ENCODE results near the gene IL32. TPM values are rescaled to one million over a fixed set of nuclear protein-coding genes. Genes with fewer than 3 reads are reported as not detected.

IL32 gene
- total and polyA plus RNA-seq, 9 of the 15 experiments (the other 6 are each of a cell fraction or from before 2014, with no cell fraction given) = 0.21 to 2.2 (median 0.37) TPM; not detected in 3

DNA sequence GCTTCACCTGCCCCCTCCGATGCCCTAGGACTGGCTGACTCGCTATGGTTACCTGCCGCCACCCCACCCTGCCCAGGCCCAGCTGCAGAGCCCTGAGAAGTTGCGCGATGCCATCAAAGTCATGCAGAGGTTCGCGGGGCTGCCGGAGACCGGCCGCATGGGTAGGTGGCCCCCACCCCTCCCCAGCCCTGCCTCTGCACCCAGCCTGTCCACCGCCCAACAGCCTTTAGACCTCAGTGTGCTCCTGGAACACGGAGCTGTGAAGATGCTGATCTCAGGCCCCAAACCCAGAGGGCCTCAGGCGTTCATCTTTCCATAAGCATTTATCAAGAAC, 18.1 kb upstream of the IL32 start:
- 43% methylated on average over 13 of the region's 13 CpGs for WGBS (ENCODE audit: insufficient coverage, low coverage, missing lambda C conversion rate)
- Histone ChIP-seq H2AFZ (ENCODE audit: low read depth, low read length) (no peak overlapping the region), H3K9ac (ENCODE audit: insufficient read depth in 1 of 2, low read depth in 2 of 2, low read length in 2 of 2) (no peak overlapping the region; a peak in 1 of 4 replicates), H3K4me3 (no peak overlapping the region), H3K9me1 (ENCODE audit: control insufficient read depth, insufficient read depth, low read length) (no peaks in the 10 kb centered on the region), H4K20me1 (replicated peaks; ENCODE audit: control insufficient read depth, insufficient read depth, low read length) (no peaks in the 10 kb centered on the region; the same call in 1 of the 2 replicates), H3K4me2 (ENCODE audit: insufficient read depth, low read length) (no peak overlapping the region), H3K9me3 (replicated peaks; ENCODE audit: control insufficient read depth, insufficient read depth, low read depth, low read length) (no peaks in the 10 kb centered on the region), H3K4me1 (replicated peaks in 1 of 2; ENCODE audit: control insufficient read depth in 2 of 2, insufficient read depth in 2 of 2, low read length in 2 of 2) (peaks cover 3 to 26% of the 10 kb centered on the region in 2 experiments; a peak in 3 of 5 replicates), H3K79me2 (ENCODE audit: control insufficient read depth, insufficient read depth, low read length) (no peaks in the 10 kb centered on the region), H3K36me3 (ENCODE audit: control insufficient read depth, insufficient read depth, low read length) (no peaks in the 10 kb centered on the region), H3K27me3 (ENCODE audit: control insufficient read depth in 2 of 2, insufficient read depth in 2 of 2, low read length in 2 of 2) (peaks cover 19 to 62% of the 10 kb centered on the region in 2 experiments; a peak in 4 of 5 replicates), H3K27ac (ENCODE audit: extremely low read depth, low read depth, low read length) (no peak overlapping the region)
- ChIA-PET CTCF (ENCODE audit: low intra/inter-chr PET ratio) (no interaction called here), POLR2A (interaction anchor here (0.5 to 1.9 kb wide), 4 partner anchors 16 to 36 kb away, joined by 3 to 6 read pairs (median 3); partner anchors contain the start of genes CLDN6, HCFC1R1 and THOC6)
- no peak for TF ChIP-seq GABPB1 (CRISPR knock-in tag; IDR thresholded peaks at IDR 0.05)
- BruUV-seq (replicated peaks) = no TSS peak
- ATAC-seq (no peak), DNase-seq (ENCODE audit: extremely low read depth in 1 of 4, low spot score in 3 of 4) (no peak), FAIRE-seq (no peak)
- intact Hi-C loops (cut with micrococcal nuclease) = no loop called here
- in situ Hi-C loops (cut with MboI) = no loop called here

GRCh38 chr16:3049921-3050481, 15.4 kb upstream of the IL32 start:
- WGBS (ENCODE audit: insufficient coverage, low coverage, missing lambda C conversion rate) = 20% methylated on average over 20 of the region's 26 CpGs
- intact Hi-C loops (cut with micrococcal nuclease) (loop anchor here (10.0 kb wide), 1 partner anchor 125 kb away; no protein-coding TSS in a partner anchor), in situ Hi-C loops (cut with MboI) (no loop called here)
- Histone ChIP-seq H3K27ac (ENCODE audit: extremely low read depth, low read depth, low read length) (no peak overlapping the region), H3K27me3 (ENCODE audit: control insufficient read depth in 2 of 2, insufficient read depth in 2 of 2, low read length in 2 of 2) (peaks cover 12 to 48% of the 10 kb centered on the region in 2 experiments; a peak in 4 of 5 replicates), H3K9me3 (replicated peaks; ENCODE audit: control insufficient read depth, insufficient read depth, low read depth, low read length) (no peaks in the 10 kb centered on the region), H3K4me1 (replicated peaks in 1 of 2; ENCODE audit: control insufficient read depth in 2 of 2, insufficient read depth in 2 of 2, low read length in 2 of 2) (peaks cover 3 to 26% of the 10 kb centered on the region in 2 experiments; a peak in 3 of 5 replicates), H4K20me1 (replicated peaks; ENCODE audit: control insufficient read depth, insufficient read depth, low read length) (no peaks in the 10 kb centered on the region; the same call in 1 of the 2 replicates), H3K4me3 (no peak overlapping the region), H3K79me2 (ENCODE audit: control insufficient read depth, insufficient read depth, low read length) (no peaks in the 10 kb centered on the region), H2AFZ (ENCODE audit: low read depth, low read length) (no peak overlapping the region), H3K9me1 (ENCODE audit: control insufficient read depth, insufficient read depth, low read length) (no peaks in the 10 kb centered on the region), H3K36me3 (ENCODE audit: control insufficient read depth, insufficient read depth, low read length) (no peaks in the 10 kb centered on the region), H3K9ac (ENCODE audit: insufficient read depth in 1 of 2, low read depth in 2 of 2, low read length in 2 of 2) (peak overlapping the region in 1 of 2 experiments; percentile 28; a peak in 2 of 4 replicates), H3K4me2 (ENCODE audit: insufficient read depth, low read length) (no peak overlapping the region)
- ATAC-seq (no peak), DNase-seq (ENCODE audit: extremely low read depth in 1 of 4, low spot score in 3 of 4) (no peak), FAIRE-seq (no peak)
- no TSS peak for BruUV-seq (replicated peaks)
- ChIA-PET POLR2A (interaction anchor here (0.6 kb wide), 1 partner anchor 237 kb away, joined by 3 read pairs; no protein-coding TSS in a partner anchor), CTCF (ENCODE audit: low intra/inter-chr PET ratio) (no interaction called here)
- TF ChIP-seq MAX (CRISPR knock-in tag; IDR thresholded peaks at IDR 0.05) (0 out of 2 replicates have a peak, but pooled peaks have one; percentile 11), RHOXF2B (CRISPR knock-in tag; conservative IDR thresholded peaks at IDR 0.05) (no peak), POLR2G (IDR thresholded peaks at IDR 0.05; ENCODE audit: low read depth, low read length) (peak; percentile 59), SIN3B (IDR thresholded peaks at IDR 0.05; ENCODE audit: low read depth) (no peak), ZC3H11A (IDR thresholded peaks at IDR 0.05; ENCODE audit: low read depth, low read length) (no peak), CEBPG (CRISPR knock-in tag; IDR thresholded peaks at IDR 0.05) (no peak), CEBPG (tag; conservative IDR thresholded peaks at IDR 0.05 in 1 of 2, IDR thresholded peaks at IDR 0.05 in 1 of 2) (no peak)
- TF ChIP-seq, protein P1, sequence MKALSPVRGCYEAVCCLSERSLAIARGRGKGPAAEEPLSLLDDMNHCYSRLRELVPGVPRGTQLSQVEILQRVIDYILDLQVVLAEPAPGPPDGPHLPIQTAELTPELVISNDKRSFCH (CRISPR knock-in tag; IDR thresholded peaks at IDR 0.05) = no peak
- TF ChIP-seq, protein P1 (tag; IDR thresholded peaks at IDR 0.05) = no peak
